AG10803 (cell line): ENCODE data around the gene EXTL2.
A peak's percentile ranks its signal among the peaks of the same experiment; 100 is the strongest.
"Not testable (repeated sequence)": the region's sequence is repeated elsewhere in the genome, so short reads cannot be mapped to it uniquely, and the experiment has no call there.

ENCODE experiments used
- DNase-seq: peaks from one replicate; pipeline ENCODE4 v3.0.0; 2010; ENCODE audit warnings: low read depth
- H3K4me3 ChIP-seq: 2 replicates; pipeline ENCODE4 v1.5.1; 2011; ENCODE audit warnings: mild to moderate bottlenecking, low read length, control low read depth
- TF ChIP-seq, protein P1 (sequence below): conservative IDR thresholded peaks from 2 replicates; pipeline ENCODE4 v1.5.1; 2011; ENCODE audit warnings: mild to moderate bottlenecking, low read length, control low read depth, inconsistent platforms

The EXTL2 gene

DNA sequence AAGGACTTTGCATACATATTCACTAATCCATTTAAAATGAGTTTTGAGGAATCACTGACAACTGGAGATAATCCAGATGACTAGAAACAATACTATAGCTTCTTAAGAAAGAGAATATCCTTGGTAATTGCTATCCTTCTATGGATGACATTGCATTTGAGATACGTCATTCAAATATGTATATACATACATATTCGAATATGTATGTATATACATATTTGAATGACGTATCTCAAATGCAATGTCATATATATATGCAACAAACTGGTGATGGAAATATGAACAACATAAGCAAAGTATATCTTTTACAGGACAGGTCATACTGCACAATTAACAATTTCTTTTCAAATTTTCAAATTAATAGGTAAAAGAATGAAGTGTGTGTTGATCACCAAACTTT is 41.7 kb downstream of the EXTL2 start:
- no peak for DNase-seq
- H3K4me3 ChIP-seq = no peak overlapping the region
- TF ChIP-seq, protein P1, sequence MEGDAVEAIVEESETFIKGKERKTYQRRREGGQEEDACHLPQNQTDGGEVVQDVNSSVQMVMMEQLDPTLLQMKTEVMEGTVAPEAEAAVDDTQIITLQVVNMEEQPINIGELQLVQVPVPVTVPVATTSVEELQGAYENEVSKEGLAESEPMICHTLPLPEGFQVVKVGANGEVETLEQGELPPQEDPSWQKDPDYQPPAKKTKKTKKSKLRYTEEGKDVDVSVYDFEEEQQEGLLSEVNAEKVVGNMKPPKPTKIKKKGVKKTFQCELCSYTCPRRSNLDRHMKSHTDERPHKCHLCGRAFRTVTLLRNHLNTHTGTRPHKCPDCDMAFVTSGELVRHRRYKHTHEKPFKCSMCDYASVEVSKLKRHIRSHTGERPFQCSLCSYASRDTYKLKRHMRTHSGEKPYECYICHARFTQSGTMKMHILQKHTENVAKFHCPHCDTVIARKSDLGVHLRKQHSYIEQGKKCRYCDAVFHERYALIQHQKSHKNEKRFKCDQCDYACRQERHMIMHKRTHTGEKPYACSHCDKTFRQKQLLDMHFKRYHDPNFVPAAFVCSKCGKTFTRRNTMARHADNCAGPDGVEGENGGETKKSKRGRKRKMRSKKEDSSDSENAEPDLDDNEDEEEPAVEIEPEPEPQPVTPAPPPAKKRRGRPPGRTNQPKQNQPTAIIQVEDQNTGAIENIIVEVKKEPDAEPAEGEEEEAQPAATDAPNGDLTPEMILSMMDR = no peak

DNA sequence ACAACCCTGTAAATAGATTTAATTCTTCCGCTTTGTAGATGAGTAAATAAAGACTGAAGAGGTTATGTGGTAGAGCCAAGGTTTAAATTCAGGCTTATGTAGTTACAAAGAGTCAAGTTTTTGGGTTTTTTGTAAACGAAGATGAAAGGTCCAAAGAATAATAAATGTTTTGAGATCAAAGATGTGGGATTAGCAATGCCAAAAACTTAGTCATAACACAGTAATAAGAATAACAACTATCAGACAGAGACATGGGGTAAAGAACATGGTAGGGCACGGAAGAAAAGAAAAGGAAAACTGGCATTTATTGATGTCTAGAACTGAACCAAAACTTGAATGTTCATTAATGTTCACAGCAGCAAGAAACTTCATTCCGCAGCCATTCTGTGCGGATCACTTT is 42.9 kb downstream of the EXTL2 start:
- no peak for DNase-seq
- TF ChIP-seq, protein P1 = no peak
- no peak overlapping the region for H3K4me3 ChIP-seq

DNA sequence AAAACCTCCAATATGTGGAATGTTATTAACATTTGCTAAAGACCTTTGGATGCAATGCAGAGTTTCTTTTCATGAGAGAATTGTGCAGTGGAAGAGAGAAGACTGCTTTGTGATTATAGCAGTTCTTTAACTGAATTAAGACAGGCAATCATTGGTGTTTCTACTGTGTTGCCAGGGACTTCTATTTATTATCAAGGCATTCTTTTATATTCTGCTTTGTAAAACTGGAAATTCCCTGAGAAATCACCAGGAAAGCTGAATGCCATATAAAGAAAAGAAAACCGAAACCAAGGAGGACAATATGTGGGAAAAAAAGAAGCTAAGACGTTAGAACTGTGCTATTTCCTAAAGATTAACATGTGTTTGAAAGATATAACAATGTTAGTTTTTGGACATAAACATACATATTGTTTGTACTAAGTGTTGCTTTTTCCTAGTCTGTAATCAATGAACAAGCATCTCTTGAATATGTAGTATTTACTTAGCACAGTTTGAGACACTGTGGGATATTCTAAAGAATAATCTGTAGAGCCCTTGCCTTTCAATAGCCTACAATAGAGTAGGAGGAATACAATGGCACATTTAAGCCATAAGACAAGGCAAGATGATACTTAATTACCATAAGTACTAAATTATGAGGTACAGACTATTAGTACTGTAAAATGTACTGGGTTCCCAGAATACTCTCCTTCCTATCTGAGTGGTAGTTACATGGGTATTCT is 47.1 kb downstream of the EXTL2 start:
- TF ChIP-seq, protein P1 = no peak
- peak overlapping the region; percentile 14 for H3K4me3 ChIP-seq
- DNase-seq = peak; percentile 30

DNA sequence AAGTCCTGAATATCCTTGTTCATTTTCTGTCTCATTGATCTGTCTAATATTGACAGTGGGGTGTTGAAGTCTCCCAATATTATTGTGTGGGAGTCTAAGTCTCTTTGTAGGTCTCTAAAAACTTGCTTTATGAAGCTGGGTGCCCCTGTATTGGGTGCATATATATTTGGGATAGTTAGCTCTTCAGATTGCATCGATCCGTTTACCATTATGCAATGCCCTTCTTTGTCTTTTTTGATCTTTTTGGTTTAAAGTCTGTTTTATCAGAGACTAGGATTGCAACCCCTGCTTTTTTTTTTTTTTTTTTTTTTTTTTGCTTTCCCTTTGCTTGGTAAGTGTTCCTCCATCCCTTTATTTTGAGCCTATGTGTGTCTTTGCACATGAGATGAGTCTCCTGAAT is 51.5 kb downstream of the EXTL2 start:
- not testable (repeated sequence) for H3K4me3 ChIP-seq, DNase-seq

DNA sequence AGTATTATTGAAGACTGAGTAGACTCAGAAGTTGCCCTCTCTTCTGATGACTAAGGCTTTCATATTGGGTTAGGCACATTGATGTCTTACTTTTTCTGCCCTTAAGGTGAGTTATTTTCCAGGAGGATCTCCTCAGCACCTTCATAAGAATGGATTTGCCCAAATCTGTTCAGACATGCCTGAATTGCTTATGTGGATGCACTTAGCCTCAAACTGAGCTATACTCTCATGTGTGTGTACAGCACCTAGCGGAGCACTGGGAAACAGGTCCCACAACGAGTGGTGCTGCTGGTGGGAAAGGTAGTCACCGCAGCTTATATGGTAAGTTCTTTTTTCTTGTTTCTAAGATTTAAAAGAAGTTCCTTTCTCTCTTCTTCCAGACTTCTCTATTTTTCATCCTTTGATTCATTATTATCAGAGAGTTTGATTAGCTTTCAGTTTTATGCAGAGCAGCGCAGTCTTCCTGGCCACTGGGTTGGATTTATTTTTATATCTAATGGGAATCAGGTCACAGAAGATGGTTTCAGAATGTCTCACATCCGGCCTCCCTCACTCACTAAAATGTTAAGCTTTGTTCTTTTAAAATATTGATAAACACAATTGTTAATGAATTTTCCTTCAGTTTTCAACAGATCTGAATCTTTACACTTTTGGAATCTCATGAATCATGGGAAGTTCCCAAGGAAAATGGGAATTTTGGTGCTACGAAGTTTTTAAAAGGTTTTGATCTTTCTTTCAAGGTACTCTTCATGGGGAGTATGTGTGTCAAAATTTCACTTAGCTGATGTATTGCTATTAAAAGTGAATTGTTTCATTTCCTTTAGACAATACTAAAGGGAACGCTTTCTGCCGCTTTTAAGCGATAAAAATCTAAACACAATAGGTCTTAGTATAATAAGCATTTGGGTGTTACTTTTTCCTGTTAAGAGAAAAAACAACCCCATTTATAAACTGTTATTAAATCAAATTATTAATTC is 58.5 kb downstream of the EXTL2 start:
- no peak overlapping the region for H3K4me3 ChIP-seq
- TF ChIP-seq, protein P1 = no peak
- DNase-seq = peak; percentile 9

DNA sequence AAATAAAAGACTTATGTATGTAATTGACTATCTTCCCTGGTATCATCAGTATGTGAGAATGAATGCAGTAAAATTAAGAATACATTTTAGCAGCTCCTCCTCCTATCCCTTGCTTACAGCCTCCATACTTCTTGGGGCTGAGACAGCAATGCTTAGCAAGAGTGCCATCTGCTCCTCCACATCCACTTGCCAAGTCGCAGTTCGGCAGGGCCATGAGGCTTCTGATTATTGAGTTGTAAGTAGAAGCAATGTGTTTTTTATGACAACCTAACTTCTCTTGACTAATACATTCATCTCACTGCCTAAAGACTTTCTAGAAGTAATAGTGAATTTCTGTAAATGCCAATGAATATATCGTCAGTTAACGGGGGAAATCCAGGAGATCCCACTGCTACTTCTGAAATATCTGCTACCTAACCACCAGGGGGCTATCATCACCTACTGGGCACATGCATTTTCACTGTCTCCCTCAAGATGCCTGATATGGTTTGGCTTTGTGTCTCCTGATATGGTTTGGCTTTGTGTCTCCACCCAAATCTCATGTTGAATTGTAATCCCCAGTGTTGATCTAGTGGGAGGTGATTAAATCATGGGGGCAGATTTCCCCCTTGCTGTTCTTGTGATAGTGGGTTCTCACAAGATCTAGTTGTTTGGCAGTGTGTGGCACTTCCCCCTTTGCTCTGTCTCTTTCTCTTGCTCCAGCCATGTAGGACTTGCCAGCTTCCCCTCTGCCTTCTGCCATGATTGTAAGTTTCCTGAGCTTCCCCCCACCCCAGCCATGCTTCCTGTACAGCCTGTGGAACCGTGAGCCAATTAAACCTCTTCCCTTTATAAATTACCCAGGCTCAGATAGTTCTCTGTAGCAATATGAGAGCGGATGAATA is 59.6 kb downstream of the EXTL2 start:
- TF ChIP-seq, protein P1 = peak; percentile 34
- H3K4me3 ChIP-seq = no peak overlapping the region
- DNase-seq = no peak
